ENCODE results near the gene SLC24A2. TPM values are rescaled to one million over a fixed set of nuclear protein-coding genes. Genes with fewer than 3 reads are reported as not detected.
"Not testable (repeated sequence)": the region's sequence is repeated elsewhere in the genome, so short reads cannot be mapped to it uniquely, and the experiment has no call there.

Gene SLC24A2
- 0.56 TPM for polyA plus RNA-seq (2013, experiment 1 of 4)
- 0.57 TPM for polyA plus RNA-seq (2013, experiment 2 of 4)
- polyA plus RNA-seq (2013, experiment 3 of 4): 0.21 TPM
- 0.41 TPM for polyA plus RNA-seq (2013, experiment 4 of 4)

DNA sequence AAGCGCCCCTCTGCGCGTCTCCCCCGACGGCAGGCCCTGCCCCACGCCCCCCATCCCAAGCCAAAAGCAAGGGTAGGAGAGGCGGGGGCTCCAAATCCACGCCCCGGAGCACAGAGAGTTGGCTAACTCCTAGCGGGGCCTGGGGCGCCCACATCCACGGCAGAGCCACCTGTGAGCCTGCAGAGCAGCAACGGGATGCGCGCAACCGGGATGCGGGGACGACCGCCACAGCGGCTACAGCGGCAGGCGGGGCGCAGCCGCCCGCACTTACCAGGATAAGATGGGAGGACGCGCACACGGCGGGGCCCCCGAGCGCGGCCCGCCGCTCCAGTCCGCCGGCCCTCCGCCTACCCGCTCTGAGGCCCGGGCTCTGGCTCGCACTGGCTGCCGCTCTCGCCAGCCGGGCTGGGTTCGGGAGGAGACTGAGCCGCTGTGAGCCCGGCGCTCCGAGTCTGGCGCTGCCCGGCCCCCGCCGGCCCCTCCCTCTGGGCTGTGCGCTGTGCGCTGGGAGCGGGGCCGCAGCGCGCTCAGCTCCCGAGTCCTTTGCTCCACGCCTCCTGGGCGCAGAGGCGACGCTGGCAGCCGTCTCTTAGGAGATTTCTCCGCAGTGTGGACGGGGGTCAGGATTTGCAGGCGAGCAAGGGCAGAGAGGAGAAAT, at the start of gene SLC24A2:
Gene SLC24A2, minus strand, starts transcription at position 424 of the 658 bp plus-strand sequence.
- Histone ChIP-seq H3K9me3 (ENCODE audit: control insufficient read depth, low read length) (no peaks in the 10 kb centered on the region), H3K27ac (ENCODE audit: insufficient read depth, low read depth, low read length, poor library complexity, severe bottlenecking) (no peak within 1 kb of the TSS), H3K36me3 (ENCODE audit: control insufficient read depth, insufficient read depth, low read length) (no peaks in the 10 kb centered on the region), H3K4me1 (ENCODE audit: control insufficient read depth, insufficient read depth, low read length) (peaks cover 7% of the 10 kb centered on the region), H3K27me3 (ENCODE audit: control insufficient read depth, insufficient read depth, low read length, poor library complexity, severe bottlenecking) (peaks cover 34% of the 10 kb centered on the region), H3K4me3 (ENCODE audit: insufficient read depth, low read depth, low read length) (peak within 1 kb of the TSS; percentile 50)
- WGBS, 2 experiments: 1% methylated on average over 67 of the region's 67 CpGs

DNA sequence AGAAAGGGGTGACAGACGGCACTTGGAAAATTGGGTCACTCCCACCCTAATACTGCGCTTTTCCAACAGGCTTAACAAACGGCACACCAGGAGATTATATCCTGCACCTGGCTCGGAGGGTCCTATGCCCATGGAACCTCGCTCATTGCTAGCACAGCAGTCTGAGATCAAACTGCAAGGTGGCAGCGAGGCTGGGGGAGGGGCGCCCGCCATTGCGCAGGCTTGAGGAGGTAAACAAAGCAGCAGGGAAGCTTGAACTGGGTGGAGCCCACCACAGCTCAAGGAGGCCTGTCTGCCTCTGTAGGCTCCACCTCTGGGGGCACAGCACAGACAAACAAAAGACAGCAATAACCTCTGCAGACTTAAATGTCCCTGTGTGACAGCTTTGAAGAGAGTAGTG, 44.5 kb upstream of the SLC24A2 start:
- not testable (repeated sequence) for H3K27ac ChIP-seq (ENCODE audit: insufficient read depth, low read depth, low read length, poor library complexity, severe bottlenecking); H3K36me3 ChIP-seq (ENCODE audit: control insufficient read depth, insufficient read depth, low read length); H3K9me3 ChIP-seq (ENCODE audit: control insufficient read depth, low read length); H3K27me3 ChIP-seq (ENCODE audit: control insufficient read depth, insufficient read depth, low read length, poor library complexity, severe bottlenecking); H3K4me3 ChIP-seq (ENCODE audit: insufficient read depth, low read depth, low read length); H3K4me1 ChIP-seq (ENCODE audit: control insufficient read depth, insufficient read depth, low read length)
- WGBS, 2 experiments: 93 to 94% methylated on average over 9 of the region's 9 CpGs

DNA sequence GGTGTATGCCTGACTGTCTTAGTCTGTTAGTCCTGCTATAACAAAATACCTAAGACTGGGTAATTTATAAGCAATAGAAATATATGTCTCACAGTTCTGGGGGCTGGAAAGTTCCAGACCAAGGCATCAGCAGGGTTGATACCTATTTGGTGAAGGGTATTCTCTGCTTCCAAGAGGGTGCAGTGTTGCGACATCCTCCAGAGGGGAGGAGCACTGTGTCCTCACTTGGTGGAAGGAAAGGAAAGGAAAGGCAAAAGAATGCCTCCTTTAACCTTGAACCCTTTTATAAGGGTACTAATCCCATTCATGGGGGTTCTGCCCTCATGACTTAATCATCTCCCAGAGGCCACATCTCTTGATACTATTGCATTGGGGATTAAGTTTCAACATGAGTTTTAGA, 42.0 kb upstream of the SLC24A2 start:
- WGBS, 2 experiments: 88 to 90% methylated on average over 1 of the region's 1 CpG
- no peaks in the 10 kb centered on the region for H3K4me1 ChIP-seq (ENCODE audit: control insufficient read depth, insufficient read depth, low read length)
- no peak overlapping the region for H3K27ac ChIP-seq (ENCODE audit: insufficient read depth, low read depth, low read length, poor library complexity, severe bottlenecking)
- no peaks in the 10 kb centered on the region for H3K36me3 ChIP-seq (ENCODE audit: control insufficient read depth, insufficient read depth, low read length)
- H3K9me3 ChIP-seq (ENCODE audit: control insufficient read depth, low read length): no peaks in the 10 kb centered on the region
- H3K4me3 ChIP-seq (ENCODE audit: insufficient read depth, low read depth, low read length): no peak overlapping the region
- no peaks in the 10 kb centered on the region for H3K27me3 ChIP-seq (ENCODE audit: control insufficient read depth, insufficient read depth, low read length, poor library complexity, severe bottlenecking)

DNA sequence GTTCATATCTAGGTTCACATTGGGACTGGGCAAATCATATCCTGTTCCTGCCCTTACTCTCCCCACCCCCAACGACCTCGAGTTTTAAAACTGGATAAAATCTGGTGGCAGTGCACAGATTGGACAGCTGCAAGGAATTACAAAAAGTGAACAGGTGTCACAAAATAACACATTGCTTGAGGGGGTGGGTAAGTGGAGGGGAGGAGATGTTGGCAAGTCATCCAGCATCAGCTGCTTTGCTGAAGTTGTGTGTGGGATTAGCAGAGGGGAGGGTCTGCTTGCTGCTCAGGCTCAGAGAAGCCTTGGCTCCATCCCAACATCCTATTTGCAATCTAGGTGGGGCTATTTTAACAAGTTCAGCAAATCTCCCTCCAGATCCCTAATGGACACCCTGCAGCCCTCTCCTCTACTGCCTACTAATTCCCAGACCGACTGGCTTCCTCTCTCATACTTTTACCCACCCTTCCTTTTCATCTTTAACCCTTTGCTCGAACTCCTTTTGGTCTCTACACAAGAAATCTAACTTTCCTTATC, 39.8 kb upstream of the SLC24A2 start:
- Histone ChIP-seq H3K27ac (ENCODE audit: insufficient read depth, low read depth, low read length, poor library complexity, severe bottlenecking) (no peak overlapping the region), H3K4me1 (ENCODE audit: control insufficient read depth, insufficient read depth, low read length) (no peaks in the 10 kb centered on the region), H3K9me3 (ENCODE audit: control insufficient read depth, low read length) (no peaks in the 10 kb centered on the region), H3K4me3 (ENCODE audit: insufficient read depth, low read depth, low read length) (no peak overlapping the region), H3K36me3 (ENCODE audit: control insufficient read depth, insufficient read depth, low read length) (no peaks in the 10 kb centered on the region), H3K27me3 (ENCODE audit: control insufficient read depth, insufficient read depth, low read length, poor library complexity, severe bottlenecking) (no peaks in the 10 kb centered on the region)
- 90 to 95% methylated on average over 4 of the region's 4 CpGs for WGBS, 2 experiments

DNA sequence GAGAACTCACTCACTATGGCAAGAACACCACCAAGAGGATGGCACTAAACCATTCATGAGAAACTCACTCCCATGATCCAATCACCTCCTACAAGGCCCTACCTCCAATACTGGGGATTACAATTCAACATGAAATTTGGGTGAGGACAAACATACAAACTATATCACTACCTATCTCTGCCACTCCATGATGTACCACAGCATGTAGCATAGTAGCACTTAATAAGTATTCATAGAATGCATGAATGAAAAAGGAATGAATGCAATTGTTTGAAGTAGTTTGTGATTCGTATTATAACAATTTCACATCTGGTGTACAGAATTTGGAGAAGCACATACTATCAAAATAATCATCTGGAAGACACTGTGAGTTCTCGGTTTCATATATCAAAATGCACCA, 27.9 kb upstream of the SLC24A2 start:
- no peaks in the 10 kb centered on the region for H3K4me1 ChIP-seq (ENCODE audit: control insufficient read depth, insufficient read depth, low read length)
- no peaks in the 10 kb centered on the region for H3K9me3 ChIP-seq (ENCODE audit: control insufficient read depth, low read length)
- H3K27ac ChIP-seq (ENCODE audit: insufficient read depth, low read depth, low read length, poor library complexity, severe bottlenecking): no peak overlapping the region
- no peaks in the 10 kb centered on the region for H3K27me3 ChIP-seq (ENCODE audit: control insufficient read depth, insufficient read depth, low read length, poor library complexity, severe bottlenecking)
- H3K4me3 ChIP-seq (ENCODE audit: insufficient read depth, low read depth, low read length): no peak overlapping the region
- 87 to 100% methylated on average over 2 of the region's 2 CpGs for WGBS, 2 experiments
- no peaks in the 10 kb centered on the region for H3K36me3 ChIP-seq (ENCODE audit: control insufficient read depth, insufficient read depth, low read length)

DNA sequence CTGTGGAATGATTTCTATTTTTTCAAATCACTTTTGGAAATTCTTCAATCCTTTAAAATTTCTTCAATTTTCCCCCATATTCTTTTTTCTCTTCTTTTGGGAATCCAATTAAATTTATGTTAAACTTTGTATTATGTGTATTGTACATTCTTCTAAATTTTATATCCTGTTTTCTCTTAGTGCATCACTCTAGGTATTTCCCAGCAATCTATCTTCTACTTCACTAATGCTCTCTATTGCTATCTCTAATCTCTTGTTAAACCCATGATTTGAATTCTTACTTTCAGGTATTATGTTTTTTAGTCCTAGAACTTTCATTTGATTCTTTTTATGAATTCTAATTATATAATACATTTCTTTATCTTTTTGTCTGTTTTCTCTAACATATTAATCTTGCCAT, 23.4 kb upstream of the SLC24A2 start:
- no peak overlapping the region for H3K4me3 ChIP-seq (ENCODE audit: insufficient read depth, low read depth, low read length)
- no peaks in the 10 kb centered on the region for H3K9me3 ChIP-seq (ENCODE audit: control insufficient read depth, low read length)
- H3K27me3 ChIP-seq (ENCODE audit: control insufficient read depth, insufficient read depth, low read length, poor library complexity, severe bottlenecking): no peaks in the 10 kb centered on the region
- no peaks in the 10 kb centered on the region for H3K4me1 ChIP-seq (ENCODE audit: control insufficient read depth, insufficient read depth, low read length)
- H3K27ac ChIP-seq (ENCODE audit: insufficient read depth, low read depth, low read length, poor library complexity, severe bottlenecking): no peak overlapping the region
- no peaks in the 10 kb centered on the region for H3K36me3 ChIP-seq (ENCODE audit: control insufficient read depth, insufficient read depth, low read length)

DNA sequence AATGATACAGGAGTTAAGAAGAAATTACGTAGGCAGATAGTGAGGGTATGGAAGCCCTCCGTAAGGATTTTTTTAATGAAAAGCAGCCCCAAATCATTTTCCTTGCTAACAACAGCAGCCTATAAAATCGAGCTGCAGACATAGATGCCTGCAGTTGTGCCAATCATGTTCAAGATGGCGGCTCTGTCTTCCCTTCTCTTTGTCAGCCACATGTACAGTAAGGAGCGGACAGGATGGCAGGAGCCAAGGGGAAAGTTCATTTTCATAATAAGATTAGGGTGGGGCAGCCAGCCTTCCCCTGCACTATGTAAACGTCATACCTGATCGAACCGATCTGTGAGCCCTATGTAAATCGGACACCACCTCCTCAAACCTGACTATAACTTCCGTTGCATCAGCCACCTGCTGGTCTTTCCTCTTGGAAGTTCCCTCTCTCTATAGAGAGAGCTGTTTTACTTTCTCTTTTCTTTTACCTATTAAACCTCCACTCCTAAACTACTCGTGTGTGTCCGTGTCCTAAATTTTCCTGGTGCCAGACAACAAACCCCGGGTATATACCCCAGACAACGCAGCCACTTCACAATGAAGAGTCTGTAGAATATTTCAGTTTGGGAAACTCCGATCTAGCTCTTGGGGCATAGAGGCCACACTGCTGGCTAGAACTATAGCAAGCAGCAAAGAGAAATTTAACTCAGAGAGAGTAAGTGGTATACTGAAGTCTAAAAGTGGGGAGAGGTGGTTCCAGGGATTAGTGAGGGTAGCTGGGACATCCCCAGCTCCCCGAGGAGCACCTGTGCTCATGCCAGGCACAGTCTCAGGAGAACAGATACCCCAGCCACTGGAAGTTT, 20.8 kb upstream of the SLC24A2 start:
- H3K27me3 ChIP-seq (ENCODE audit: control insufficient read depth, insufficient read depth, low read length, poor library complexity, severe bottlenecking): no peaks in the 10 kb centered on the region
- 91 to 94% methylated on average over 16 of the region's 16 CpGs for WGBS, 2 experiments
- H3K9me3 ChIP-seq (ENCODE audit: control insufficient read depth, low read length): no peaks in the 10 kb centered on the region
- no peaks in the 10 kb centered on the region for H3K4me1 ChIP-seq (ENCODE audit: control insufficient read depth, insufficient read depth, low read length)
- no peak overlapping the region for H3K4me3 ChIP-seq (ENCODE audit: insufficient read depth, low read depth, low read length)
- H3K27ac ChIP-seq (ENCODE audit: insufficient read depth, low read depth, low read length, poor library complexity, severe bottlenecking): no peak overlapping the region
- no peaks in the 10 kb centered on the region for H3K36me3 ChIP-seq (ENCODE audit: control insufficient read depth, insufficient read depth, low read length)

DNA sequence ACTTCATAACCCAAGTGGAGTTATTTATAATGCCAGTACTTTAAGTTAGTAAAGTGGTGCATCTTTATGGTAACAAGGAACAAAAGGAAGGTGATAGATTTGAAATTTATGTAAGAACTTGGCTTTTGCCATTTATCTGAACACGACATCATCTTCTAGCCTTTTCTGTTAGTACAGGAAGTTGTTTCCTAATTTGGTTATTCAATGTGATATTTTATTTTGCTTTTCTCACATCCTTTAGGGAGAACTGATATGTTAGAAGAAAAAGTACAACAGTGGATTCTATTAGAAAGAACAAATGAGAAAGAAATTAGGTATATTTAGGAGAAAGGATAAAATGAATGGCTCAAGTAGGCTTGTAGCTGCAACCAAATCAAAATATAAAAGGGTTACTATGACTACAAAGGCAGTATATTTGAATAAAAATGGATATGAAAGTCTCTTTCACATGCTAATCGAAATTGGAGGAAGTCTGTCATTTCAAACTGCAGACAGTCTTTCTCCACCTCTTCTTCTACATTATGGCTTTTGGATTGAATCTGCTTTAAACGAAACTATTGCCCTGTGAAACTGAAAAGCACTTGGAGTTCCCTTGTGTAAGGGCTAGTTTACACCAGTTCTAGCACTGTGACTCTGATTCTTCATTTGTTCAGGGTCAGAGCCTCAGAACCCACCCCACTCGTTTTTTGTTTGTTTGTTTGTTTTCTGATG, 18.5 kb upstream of the SLC24A2 start:
- Histone ChIP-seq H3K4me1 (ENCODE audit: control insufficient read depth, insufficient read depth, low read length) (no peaks in the 10 kb centered on the region), H3K9me3 (ENCODE audit: control insufficient read depth, low read length) (no peaks in the 10 kb centered on the region), H3K36me3 (ENCODE audit: control insufficient read depth, insufficient read depth, low read length) (no peaks in the 10 kb centered on the region), H3K4me3 (ENCODE audit: insufficient read depth, low read depth, low read length) (no peak overlapping the region), H3K27me3 (ENCODE audit: control insufficient read depth, insufficient read depth, low read length, poor library complexity, severe bottlenecking) (no peaks in the 10 kb centered on the region), H3K27ac (ENCODE audit: insufficient read depth, low read depth, low read length, poor library complexity, severe bottlenecking) (no peak overlapping the region)
- 3 to 37% methylated on average over 3 to 4 of the region's 4 CpGs for WGBS, 2 experiments

DNA sequence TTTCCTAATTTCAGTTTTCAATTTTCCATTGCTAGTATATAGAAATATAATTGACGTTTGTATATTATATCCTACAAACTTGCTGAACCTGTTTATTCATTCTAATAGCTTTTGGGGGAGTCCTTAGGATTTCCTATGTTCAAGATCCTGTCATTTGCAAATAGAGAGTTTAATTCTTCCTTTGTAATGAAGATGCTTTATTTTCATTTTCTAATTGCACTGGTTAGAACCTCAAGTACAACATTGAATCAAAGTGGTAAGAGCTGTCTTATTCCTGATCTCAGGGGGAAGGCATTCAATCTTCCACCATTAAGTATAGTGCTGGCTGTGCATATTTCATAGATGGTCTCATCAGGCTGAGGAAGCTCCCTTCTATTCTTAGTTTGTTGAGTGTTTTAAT, 15.6 kb upstream of the SLC24A2 start:
- H3K4me1 ChIP-seq (ENCODE audit: control insufficient read depth, insufficient read depth, low read length): peaks cover 6% of the 10 kb centered on the region
- H3K27me3 ChIP-seq (ENCODE audit: control insufficient read depth, insufficient read depth, low read length, poor library complexity, severe bottlenecking): no peaks in the 10 kb centered on the region
- no CpG with 5 or more reads among the region's 1 CpG for WGBS, 2 experiments
- no peaks in the 10 kb centered on the region for H3K9me3 ChIP-seq (ENCODE audit: control insufficient read depth, low read length)
- H3K27ac ChIP-seq (ENCODE audit: insufficient read depth, low read depth, low read length, poor library complexity, severe bottlenecking): no peak overlapping the region
- no peaks in the 10 kb centered on the region for H3K36me3 ChIP-seq (ENCODE audit: control insufficient read depth, insufficient read depth, low read length)
- H3K4me3 ChIP-seq (ENCODE audit: insufficient read depth, low read depth, low read length): no peak overlapping the region

DNA sequence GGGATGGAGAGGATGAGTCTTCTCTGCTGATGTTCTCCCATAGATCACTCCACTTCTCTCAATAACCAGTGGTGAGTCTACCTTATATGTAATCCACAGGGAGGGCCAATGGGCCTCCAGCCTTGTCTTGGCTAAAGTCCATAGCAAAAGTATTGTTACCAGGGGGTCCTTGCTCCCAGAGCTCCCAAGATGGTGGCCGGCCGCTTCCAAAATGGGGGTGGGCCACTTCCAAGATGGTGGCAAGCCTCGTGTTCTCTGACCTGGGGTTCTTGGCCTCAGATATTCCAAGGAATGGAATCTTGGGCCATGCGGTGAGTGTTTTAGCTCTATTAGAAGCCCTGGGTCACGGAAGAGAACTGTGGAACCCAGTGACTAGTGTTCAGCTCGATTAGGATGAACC, 12.0 kb upstream of the SLC24A2 start:
- Histone ChIP-seq H3K27ac (ENCODE audit: insufficient read depth, low read depth, low read length, poor library complexity, severe bottlenecking) (no peak overlapping the region), H3K4me3 (ENCODE audit: insufficient read depth, low read depth, low read length) (no peak overlapping the region), H3K9me3 (ENCODE audit: control insufficient read depth, low read length) (no peaks in the 10 kb centered on the region), H3K4me1 (ENCODE audit: control insufficient read depth, insufficient read depth, low read length) (peaks cover 10% of the 10 kb centered on the region), H3K36me3 (ENCODE audit: control insufficient read depth, insufficient read depth, low read length) (no peaks in the 10 kb centered on the region), H3K27me3 (ENCODE audit: control insufficient read depth, insufficient read depth, low read length, poor library complexity, severe bottlenecking) (no peaks in the 10 kb centered on the region)
- 94% methylated on average over 6 of the region's 6 CpGs for WGBS, 2 experiments

Data from ectodermal cell (in vitro differentiated cells).